Measurements from ENCODE around the gene PTPRT. TPM values are rescaled to one million over a fixed set of nuclear protein-coding genes. Genes with fewer than 3 reads are reported as not detected.

PTPRT gene
- total and polyA plus RNA-seq, 8 donors = 0.23 to 1.8 (median 0.95) TPM

DNA sequence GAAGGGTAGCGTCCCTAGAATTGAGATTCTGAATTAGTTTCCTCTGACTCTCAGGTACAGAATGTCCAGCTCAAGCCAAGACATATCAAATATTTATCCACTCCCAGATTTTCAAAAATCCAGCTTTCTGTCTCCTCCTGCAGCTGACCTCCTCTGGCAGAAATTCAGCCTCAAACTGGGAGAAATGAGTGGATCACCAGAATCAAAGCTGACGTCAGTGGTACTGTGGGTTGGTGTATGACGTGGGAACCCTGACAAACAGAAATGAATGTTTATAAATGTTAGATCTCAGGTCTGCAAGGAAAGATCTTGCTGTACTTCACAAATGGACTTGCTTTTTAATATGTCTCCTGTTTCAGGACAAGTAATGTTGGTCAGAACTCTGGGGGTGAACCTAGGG is 595.0 kb downstream of the PTPRT start:
- peak in 1 of 6 donors; percentile 71 for DNase-seq
- no peaks in the 10 kb centered on the region for H3K9me3 ChIP-seq
- no peaks in the 10 kb centered on the region for H3K27me3 ChIP-seq
- H3K4me1 ChIP-seq = peaks cover 18 to 31% (median 25%) of the 10 kb centered on the region in 3 donors
- 39% methylated on average over 3 of the region's 3 CpGs for WGBS, 2 donors
- H3K36me3 ChIP-seq = no peaks in the 10 kb centered on the region
- no peak for FAIRE-seq
- ATAC-seq = peak; percentile 30 to 70 (median 55)
- peak overlapping the region; percentile 35 to 78 (median 64) for H3K27ac ChIP-seq
- intact Hi-C loops (cut with DNase I) = no loop called here
- H3K4me3 ChIP-seq = no peak overlapping the region
- TF ChIP-seq, protein P1, sequence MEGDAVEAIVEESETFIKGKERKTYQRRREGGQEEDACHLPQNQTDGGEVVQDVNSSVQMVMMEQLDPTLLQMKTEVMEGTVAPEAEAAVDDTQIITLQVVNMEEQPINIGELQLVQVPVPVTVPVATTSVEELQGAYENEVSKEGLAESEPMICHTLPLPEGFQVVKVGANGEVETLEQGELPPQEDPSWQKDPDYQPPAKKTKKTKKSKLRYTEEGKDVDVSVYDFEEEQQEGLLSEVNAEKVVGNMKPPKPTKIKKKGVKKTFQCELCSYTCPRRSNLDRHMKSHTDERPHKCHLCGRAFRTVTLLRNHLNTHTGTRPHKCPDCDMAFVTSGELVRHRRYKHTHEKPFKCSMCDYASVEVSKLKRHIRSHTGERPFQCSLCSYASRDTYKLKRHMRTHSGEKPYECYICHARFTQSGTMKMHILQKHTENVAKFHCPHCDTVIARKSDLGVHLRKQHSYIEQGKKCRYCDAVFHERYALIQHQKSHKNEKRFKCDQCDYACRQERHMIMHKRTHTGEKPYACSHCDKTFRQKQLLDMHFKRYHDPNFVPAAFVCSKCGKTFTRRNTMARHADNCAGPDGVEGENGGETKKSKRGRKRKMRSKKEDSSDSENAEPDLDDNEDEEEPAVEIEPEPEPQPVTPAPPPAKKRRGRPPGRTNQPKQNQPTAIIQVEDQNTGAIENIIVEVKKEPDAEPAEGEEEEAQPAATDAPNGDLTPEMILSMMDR (IDR thresholded peaks at IDR 0.05) = no peak

DNA sequence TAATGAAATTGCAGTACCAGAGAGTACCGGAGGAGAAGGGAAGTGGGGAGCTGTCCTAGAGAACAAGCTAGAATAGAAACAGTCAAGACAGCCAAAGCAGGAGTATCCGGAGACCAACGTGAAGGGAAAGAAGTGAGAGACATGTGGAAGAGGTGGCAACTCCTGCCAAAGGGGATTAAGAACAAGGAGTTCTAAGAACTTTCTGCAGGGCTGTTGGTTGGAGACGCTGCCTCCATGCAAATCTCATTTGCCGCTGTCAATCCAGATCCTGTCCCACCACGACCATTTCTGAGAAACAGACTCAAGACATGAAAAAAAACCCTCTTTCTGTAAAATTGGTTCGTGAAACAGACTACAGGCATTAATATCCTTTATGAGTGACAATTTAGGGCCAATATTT is 595.7 kb downstream of the PTPRT start:
- Histone ChIP-seq H3K9me3 (no peaks in the 10 kb centered on the region), H3K27me3 (no peaks in the 10 kb centered on the region), H3K36me3 (no peaks in the 10 kb centered on the region), H3K27ac (peak overlapping the region in 2 of 4 donors; percentile 74 to 78), H3K4me1 (peaks cover 18 to 31% (median 25%) of the 10 kb centered on the region in 3 donors), H3K4me3 (no peak overlapping the region)
- intact Hi-C loops (cut with DNase I) = no loop called here
- no peak for ATAC-seq
- FAIRE-seq = no peak
- 64 to 65% methylated on average over 7 of the region's 7 CpGs for WGBS, 2 donors
- TF ChIP-seq, protein P1 (IDR thresholded peaks at IDR 0.05) = no peak
- no peak for DNase-seq

- no peaks in the 10 kb centered on the region for H3K27me3 ChIP-seq
- no peak for FAIRE-seq
- peak in 2 of 6 donors; percentile 34 to 37 for DNase-seq
- TF ChIP-seq, protein P1 (IDR thresholded peaks at IDR 0.05) = no peak
- no peaks in the 10 kb centered on the region for H3K36me3 ChIP-seq
- H3K4me3 ChIP-seq = no peak overlapping the region
- H3K27ac ChIP-seq = no peak overlapping the region
- intact Hi-C loops (cut with DNase I) = no loop called here
- no peaks in the 10 kb centered on the region for H3K9me3 ChIP-seq
- peak in 2 of 4 donors; percentile 8 to 20 for ATAC-seq
- peaks cover 21 to 34% (median 26%) of the 10 kb centered on the region in 3 donors for H3K4me1 ChIP-seq
- WGBS, 2 donors = 83 to 84% methylated on average over 2 of the region's 2 CpGs
Observed at GRCh38 chr20:42589976-42590639, 599.6 kb downstream of the PTPRT start.

DNA sequence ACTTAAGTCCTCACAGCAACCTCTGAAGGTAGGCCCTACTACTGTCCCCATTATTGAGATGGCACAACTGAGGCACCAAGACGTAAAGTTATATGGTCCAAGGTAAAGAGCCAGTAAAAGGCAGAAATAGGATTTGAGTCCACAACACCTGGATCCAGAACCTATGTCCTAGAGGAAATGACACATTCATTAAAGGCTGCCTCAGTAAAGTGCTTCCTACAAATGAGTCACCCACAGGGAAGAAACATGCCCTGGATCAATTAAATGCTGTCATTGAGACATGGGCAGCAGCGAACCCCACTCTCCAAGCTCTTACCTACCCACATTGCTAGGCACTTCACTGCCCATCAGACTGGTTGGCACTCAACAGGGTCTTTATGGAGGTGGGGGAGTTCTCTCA is 600.9 kb downstream of the PTPRT start:
- intact Hi-C loops (cut with DNase I) = no loop called here
- 80 to 88% methylated on average over 2 of the region's 2 CpGs for WGBS, 2 donors
- peak in 1 of 4 donors; percentile 20 for ATAC-seq
- no peaks in the 10 kb centered on the region for H3K36me3 ChIP-seq
- H3K4me3 ChIP-seq = no peak overlapping the region
- DNase-seq = no peak
- FAIRE-seq = no peak
- TF ChIP-seq, protein P1 (IDR thresholded peaks at IDR 0.05) = no peak
- peak overlapping the region in 1 of 4 donors; percentile 21 for H3K27ac ChIP-seq
- no peaks in the 10 kb centered on the region for H3K27me3 ChIP-seq
- H3K9me3 ChIP-seq = no peaks in the 10 kb centered on the region
- peaks cover 8 to 22% (median 16%) of the 10 kb centered on the region in 3 donors for H3K4me1 ChIP-seq

- peak overlapping the region in 1 of 4 donors; percentile 2 for H3K27ac ChIP-seq
- intact Hi-C loops (cut with DNase I) = no loop called here
- DNase-seq (peak; percentile 66 to 84 (median 80)), FAIRE-seq (no peak), ATAC-seq (peak; percentile 91 to 97 (median 94))
- H3K4me3 ChIP-seq = no peak overlapping the region
- H3K36me3 ChIP-seq = no peaks in the 10 kb centered on the region
- 19 to 27% methylated on average over 7 of the region's 7 CpGs for WGBS, 2 donors
- TF ChIP-seq, protein P1 (IDR thresholded peaks at IDR 0.05) = no peak
- no peaks in the 10 kb centered on the region for H3K27me3 ChIP-seq
- H3K9me3 ChIP-seq = no peaks in the 10 kb centered on the region
- H3K4me1 ChIP-seq = peaks cover 7 to 18% (median 8%) of the 10 kb centered on the region in 3 donors
Observed at GRCh38 chr20:42587427-42587826, 602.3 kb downstream of the PTPRT start.

Measured in pancreas (tissue), 10 donors.